GM23248 (cell line): ENCODE measurements around the gene LEFTY2.

Experiments used
- EZH2 ChIP-seq: fragments of 200-600 bp; sonication (generic); IDR thresholded peaks from 2 replicates; pipeline ENCODE4 v1.6.1; 2018; ENCODE audit warnings: antibody characterized with exemption, mild to moderate bottlenecking; ENCODE audit not compliant: insufficient read depth, poor library complexity, severe bottlenecking
- EZH2phosphoT487 ChIP-seq: fragments of 200-600 bp; sonication (generic); IDR thresholded peaks from 2 replicates; pipeline ENCODE4 v1.6.1; 2018; ENCODE audit warnings: antibody characterized with exemption, moderate library complexity, mild to moderate bottlenecking, low read depth; ENCODE audit not compliant: insufficient read depth

GRCh38 chr1:225954753-225955152, 13.7 kb upstream of the LEFTY2 start:
- TF ChIP-seq EZH2 (no peak), EZH2phosphoT487 (no peak)
